GM12865 (cell line): ENCODE measurements around the gene MFSD12.
A peak's percentile ranks its signal among the peaks of the same experiment; 100 is the strongest.

ENCODE experiments used
- DNase-seq: peaks from one replicate; pipeline ENCODE4 v3.0.0; 2010; ENCODE audit warnings: low read depth
- H3K4me3 ChIP-seq: 2 replicates; pipeline ENCODE4 v1.5.1; 2011; ENCODE audit warnings: mild to moderate bottlenecking, low read depth, low read length, control low read depth
- TF ChIP-seq, protein P1 (sequence below): IDR thresholded peaks from 2 replicates; pipeline ENCODE4 v1.5.1; 2011; ENCODE audit warnings: low read length, control low read depth, low read depth, inconsistent platforms; ENCODE audit not compliant: insufficient read depth; ENCODE audit errors: missing control alignments

MFSD12 gene

GRCh38 chr19:3575949-3576673 is 18.7 kb upstream of the MFSD12 start:
- TF ChIP-seq, protein P1, sequence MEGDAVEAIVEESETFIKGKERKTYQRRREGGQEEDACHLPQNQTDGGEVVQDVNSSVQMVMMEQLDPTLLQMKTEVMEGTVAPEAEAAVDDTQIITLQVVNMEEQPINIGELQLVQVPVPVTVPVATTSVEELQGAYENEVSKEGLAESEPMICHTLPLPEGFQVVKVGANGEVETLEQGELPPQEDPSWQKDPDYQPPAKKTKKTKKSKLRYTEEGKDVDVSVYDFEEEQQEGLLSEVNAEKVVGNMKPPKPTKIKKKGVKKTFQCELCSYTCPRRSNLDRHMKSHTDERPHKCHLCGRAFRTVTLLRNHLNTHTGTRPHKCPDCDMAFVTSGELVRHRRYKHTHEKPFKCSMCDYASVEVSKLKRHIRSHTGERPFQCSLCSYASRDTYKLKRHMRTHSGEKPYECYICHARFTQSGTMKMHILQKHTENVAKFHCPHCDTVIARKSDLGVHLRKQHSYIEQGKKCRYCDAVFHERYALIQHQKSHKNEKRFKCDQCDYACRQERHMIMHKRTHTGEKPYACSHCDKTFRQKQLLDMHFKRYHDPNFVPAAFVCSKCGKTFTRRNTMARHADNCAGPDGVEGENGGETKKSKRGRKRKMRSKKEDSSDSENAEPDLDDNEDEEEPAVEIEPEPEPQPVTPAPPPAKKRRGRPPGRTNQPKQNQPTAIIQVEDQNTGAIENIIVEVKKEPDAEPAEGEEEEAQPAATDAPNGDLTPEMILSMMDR: no peak
- DNase-seq: no peak
- no peak overlapping the region for H3K4me3 ChIP-seq

DNA sequence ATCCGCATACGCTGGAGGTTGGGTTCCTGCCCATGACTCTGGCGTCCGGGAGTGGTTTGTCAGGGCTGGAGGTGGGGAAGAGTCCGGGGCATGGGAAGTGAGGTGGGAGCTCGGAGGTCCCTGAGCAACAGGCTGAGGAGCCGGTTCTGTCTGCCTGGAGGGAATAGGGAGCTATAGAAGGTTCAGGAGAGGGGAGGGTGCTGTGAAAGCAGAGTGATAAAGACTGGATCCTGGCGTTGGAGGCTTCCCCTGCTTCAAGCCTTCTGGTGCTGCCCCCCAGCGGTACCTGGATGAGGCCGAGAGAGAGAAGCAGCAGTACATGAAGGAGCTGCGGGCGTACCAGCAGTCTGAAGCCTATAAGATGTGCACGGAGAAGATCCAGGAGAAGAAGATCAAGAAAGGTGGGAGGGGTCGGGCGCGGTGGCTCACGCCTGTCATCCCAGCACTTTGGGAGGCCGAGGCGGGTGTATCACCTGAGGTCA is 17.9 kb upstream of the MFSD12 start:
- TF ChIP-seq, protein P1: peak; percentile 63
- H3K4me3 ChIP-seq: no peak overlapping the region
- DNase-seq: peak; percentile 73

DNA sequence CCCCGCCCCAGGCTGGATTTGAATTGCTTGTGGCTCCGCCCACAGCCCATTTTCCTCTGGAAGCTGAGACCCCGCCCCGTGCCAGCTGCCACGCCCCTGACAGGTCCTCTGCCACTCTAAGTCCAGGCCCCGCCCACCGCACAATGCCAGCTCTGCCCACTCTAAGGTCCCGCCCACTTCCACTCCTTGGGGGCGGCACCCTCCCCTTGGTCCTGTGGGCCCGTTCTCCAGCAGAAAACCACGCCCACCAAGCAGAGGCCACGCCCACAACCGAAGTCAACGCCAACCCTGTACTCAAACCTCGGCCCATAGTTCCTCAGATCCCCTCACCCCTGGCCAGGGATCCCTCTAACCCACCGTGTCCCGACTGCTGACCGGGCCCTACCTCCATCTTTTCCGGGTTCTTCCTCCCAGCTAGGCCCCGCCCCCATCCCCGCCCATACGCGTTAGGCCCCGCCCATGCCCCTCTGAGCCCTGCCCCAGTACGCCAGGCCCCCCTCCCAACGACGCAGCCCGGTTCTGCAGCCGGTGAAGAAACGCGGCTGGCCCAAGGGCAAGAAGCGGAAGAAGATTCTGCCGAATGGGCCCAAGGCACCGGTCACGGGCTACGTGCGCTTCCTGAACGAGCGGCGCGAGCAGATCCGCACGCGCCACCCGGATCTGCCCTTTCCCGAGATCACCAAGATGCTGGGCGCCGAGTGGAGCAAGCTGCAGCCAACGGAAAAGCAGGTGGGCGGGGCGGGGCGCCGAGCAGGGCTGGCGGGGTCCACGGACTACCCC is 16.7 kb upstream of the MFSD12 start:
- H3K4me3 ChIP-seq: peak overlapping the region; percentile 97
- TF ChIP-seq, protein P1: no peak
- peak; percentile 98 for DNase-seq

DNA sequence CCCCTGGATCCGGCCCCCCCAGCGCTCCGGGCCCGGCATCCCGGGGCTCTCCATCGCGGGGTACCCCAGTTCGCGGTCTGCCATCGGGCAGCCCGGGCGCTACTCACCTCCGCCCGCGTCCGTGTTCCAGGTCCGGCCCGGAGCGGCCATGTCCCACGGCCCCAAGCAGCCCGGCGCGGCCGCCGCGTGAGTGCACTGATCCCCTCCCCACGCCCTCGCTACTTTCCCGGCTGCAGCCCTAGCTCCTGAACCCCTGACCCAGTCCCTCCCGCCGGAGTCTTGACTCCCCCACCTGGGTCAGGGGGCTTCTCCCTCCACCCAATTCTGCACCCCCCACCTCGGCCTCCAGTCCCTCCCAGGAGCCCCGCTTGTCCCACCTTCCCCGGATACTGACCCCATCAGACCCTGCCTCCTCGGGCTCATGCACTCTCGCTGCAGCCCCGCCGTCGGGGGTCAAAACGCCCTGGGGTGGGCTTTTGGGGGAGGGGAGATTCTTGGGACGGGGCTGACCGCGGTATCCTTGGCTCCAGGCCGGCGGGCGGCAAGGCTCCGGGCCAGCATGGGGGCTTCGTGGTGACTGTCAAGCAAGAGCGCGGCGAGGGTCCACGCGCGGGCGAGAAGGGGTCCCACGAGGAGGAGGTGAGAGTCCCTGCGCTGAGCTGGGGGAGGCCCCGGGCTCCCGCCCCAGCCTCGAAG is 15.9 kb upstream of the MFSD12 start:
- peak; percentile 42 for DNase-seq
- peak overlapping the region; percentile 97 for H3K4me3 ChIP-seq
- TF ChIP-seq, protein P1: no peak

- H3K4me3 ChIP-seq: peak within 1 kb of the TSS; percentile 97
- TF ChIP-seq, protein P1: no peak
- no peak for DNase-seq
Measured at GRCh38 chr19:3572855-3573161, 15.4 kb upstream of the MFSD12 start, which contains the start of gene HMG20B. HMG20B (plus strand) TSS chr19:3572944; CDS start chr19:3573310, 366 bp downstream.

DNA sequence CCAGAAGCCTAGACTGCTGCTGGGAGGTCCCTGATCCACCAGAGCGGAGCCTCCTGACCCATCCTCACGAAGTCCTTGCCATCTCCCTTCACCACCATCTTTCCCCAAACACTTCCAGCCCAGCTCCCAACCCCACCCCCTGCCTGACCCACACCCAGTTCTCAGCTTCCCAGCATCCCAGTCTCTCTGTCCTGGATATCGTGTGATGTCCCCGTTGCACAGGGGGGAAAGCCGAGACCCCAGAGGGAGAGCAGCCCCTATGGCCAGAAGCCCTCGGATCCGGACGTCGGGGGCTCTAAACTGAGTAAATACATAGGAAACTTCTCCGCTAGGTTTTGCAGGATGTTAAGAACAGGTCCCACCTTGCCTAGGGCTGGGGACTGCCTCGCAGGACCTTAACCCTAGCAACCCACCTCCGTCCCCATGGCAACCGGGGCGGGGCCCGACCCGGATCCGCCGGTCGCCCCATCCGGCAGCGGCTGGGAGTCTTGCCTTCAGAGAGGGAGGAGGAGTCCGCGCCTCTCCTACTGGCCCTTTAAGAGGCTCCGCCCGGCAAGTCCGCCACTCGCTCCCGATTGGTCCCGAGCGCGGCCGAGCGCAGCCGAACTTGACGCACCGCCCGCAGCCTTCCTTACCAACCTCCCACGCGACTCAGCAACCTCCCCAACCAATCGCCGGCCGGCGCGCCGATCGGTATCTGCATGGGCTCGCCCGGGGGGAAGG is 14.9 kb upstream of the MFSD12 start:
- TF ChIP-seq, protein P1: no peak
- H3K4me3 ChIP-seq: peak overlapping the region; percentile 56
- DNase-seq: peak; percentile 100
